Measurements from ENCODE around the gene PRDM16. TPM values are rescaled to one million over a fixed set of nuclear protein-coding genes. Genes with fewer than 3 reads are reported as not detected.

The PRDM16 gene
- total and polyA plus RNA-seq, 2 donors (not counting 1 experiment from before 2014, with no cell fraction given), result 0.03 to 0.12 TPM

DNA sequence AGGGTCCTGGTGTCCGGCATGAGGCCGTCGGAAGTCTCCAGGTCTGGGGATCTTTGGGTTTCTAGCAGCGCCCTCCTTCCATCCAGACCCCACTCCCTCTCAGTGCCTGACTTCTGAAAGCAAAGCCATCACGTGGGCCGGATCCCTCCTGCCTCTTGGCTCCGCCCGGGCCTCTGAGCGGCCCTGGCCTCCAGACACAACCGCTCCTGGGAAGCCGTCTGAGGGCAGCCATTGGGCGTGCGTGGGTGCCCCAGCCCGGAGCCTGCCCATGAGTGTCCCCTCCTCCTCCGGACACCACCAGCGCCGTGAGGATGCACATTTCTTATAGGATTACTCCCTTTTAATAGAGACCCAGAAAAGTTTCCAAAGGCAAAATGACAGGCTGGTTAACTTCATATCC is 248.5 kb downstream of the PRDM16 start:
- DNase-seq, result no peak
- no peaks in the 10 kb centered on the region for H3K36me3 ChIP-seq (replicated peaks in 1 of 2; ENCODE audit: control extremely low read depth in 1 of 2, control insufficient read depth in 1 of 2, extremely low read depth in 1 of 2, insufficient read depth in 2 of 2, low read length in 1 of 2)
- WGBS (ENCODE audit: insufficient coverage), result 94% methylated on average over 17 of the region's 17 CpGs
- POLR2A ChIA-PET, result no interaction called here
- no peak overlapping the region for H3K4me2 ChIP-seq (replicated peaks; ENCODE audit: low read depth, low read length, poor library complexity, severe bottlenecking)
- no peaks in the 10 kb centered on the region for H4K20me1 ChIP-seq (ENCODE audit: control insufficient read depth, insufficient read depth, low read length, poor library complexity, severe bottlenecking)
- peaks cover 8% of the 10 kb centered on the region for H3K27me3 Mint-ChIP-seq
- no peak overlapping the region for H3K27ac ChIP-seq (ENCODE audit: low read length in 2 of 2)
- no peak overlapping the region for H3K4me3 ChIP-seq (ENCODE audit: control extremely low read depth in 1 of 5, extremely low read depth in 1 of 5, insufficient read depth in 1 of 5, low read depth in 2 of 5, low read length in 4 of 5)
- H3K9me3 Mint-ChIP-seq (ENCODE audit: insufficient read depth), result peaks cover 6% of the 10 kb centered on the region
- H3K4me1 ChIP-seq (ENCODE audit: control insufficient read depth in 2 of 2, insufficient read depth in 2 of 2, low read length in 2 of 2), result no peaks in the 10 kb centered on the region
- TF ChIP-seq EZH2 (IDR thresholded peaks at IDR 0.05; ENCODE audit: borderline replicate concordance, insufficient read depth, low read depth, low read length, poor library complexity, severe bottlenecking), result no peak
- TF ChIP-seq, protein P1, sequence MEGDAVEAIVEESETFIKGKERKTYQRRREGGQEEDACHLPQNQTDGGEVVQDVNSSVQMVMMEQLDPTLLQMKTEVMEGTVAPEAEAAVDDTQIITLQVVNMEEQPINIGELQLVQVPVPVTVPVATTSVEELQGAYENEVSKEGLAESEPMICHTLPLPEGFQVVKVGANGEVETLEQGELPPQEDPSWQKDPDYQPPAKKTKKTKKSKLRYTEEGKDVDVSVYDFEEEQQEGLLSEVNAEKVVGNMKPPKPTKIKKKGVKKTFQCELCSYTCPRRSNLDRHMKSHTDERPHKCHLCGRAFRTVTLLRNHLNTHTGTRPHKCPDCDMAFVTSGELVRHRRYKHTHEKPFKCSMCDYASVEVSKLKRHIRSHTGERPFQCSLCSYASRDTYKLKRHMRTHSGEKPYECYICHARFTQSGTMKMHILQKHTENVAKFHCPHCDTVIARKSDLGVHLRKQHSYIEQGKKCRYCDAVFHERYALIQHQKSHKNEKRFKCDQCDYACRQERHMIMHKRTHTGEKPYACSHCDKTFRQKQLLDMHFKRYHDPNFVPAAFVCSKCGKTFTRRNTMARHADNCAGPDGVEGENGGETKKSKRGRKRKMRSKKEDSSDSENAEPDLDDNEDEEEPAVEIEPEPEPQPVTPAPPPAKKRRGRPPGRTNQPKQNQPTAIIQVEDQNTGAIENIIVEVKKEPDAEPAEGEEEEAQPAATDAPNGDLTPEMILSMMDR (IDR thresholded peaks at IDR 0.05), result no peak
- no peak overlapping the region for H3K4me3 Mint-ChIP-seq
- H3K27ac Mint-ChIP-seq, result no peak overlapping the region
- no peak overlapping the region for H3K9ac ChIP-seq (ENCODE audit: low read length)
- peaks cover 0 to 26% (median 10%) of the 10 kb centered on the region in 3 donors for H3K9me3 ChIP-seq (ENCODE audit: control extremely low read depth in 1 of 3, control insufficient read depth in 2 of 3, insufficient read depth in 1 of 3, low read length in 2 of 3)
- CTCF ChIA-PET, result no interaction called here
- intact Hi-C loops (cut with micrococcal nuclease), result no loop called here
- H3K27me3 ChIP-seq (replicated peaks in 1 of 4; ENCODE audit: control extremely low read depth in 1 of 4, control insufficient read depth in 3 of 4, insufficient read depth in 4 of 4, low read length in 3 of 4), result peaks cover 0 to 3% (median 0%) of the 10 kb centered on the region in 4 experiments
- no peak for ATAC-seq (ENCODE audit: low read depth)
- no peak overlapping the region for H2AFZ ChIP-seq (ENCODE audit: insufficient read depth, low read depth, low read length, poor library complexity, severe bottlenecking)
- peaks cover 6% of the 10 kb centered on the region for H3K4me1 Mint-ChIP-seq
- no peaks in the 10 kb centered on the region for H3K79me2 ChIP-seq (ENCODE audit: control insufficient read depth, insufficient read depth, low read length)

DNA sequence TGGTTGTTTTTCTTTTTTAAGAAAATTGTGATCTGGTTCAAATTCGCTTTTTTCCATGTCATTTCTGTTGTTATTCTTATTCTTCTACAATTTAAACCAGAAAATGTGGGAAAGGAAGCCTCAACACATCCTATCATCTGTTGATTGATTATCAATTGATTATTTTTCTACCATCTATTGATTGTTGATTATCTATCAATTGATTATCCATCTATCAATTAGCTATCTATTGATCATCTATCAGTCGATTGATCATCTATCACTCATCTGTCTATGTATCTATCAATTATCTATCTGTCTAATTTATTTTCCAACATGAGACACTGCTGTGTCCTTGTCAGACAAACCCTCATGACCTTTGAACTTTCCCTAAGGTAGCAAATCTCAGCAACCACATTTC is 249.3 kb downstream of the PRDM16 start:
- no peaks in the 10 kb centered on the region for H3K4me1 ChIP-seq (ENCODE audit: control insufficient read depth in 2 of 2, insufficient read depth in 2 of 2, low read length in 2 of 2)
- H4K20me1 ChIP-seq (ENCODE audit: control insufficient read depth, insufficient read depth, low read length, poor library complexity, severe bottlenecking), result no peaks in the 10 kb centered on the region
- H3K36me3 ChIP-seq (replicated peaks in 1 of 2; ENCODE audit: control extremely low read depth in 1 of 2, control insufficient read depth in 1 of 2, extremely low read depth in 1 of 2, insufficient read depth in 2 of 2, low read length in 1 of 2), result no peaks in the 10 kb centered on the region
- intact Hi-C loops (cut with micrococcal nuclease), result no loop called here
- WGBS (ENCODE audit: insufficient coverage), result 100% methylated on average over 1 of the region's 2 CpGs
- ChIA-PET CTCF (no interaction called here), POLR2A (no interaction called here)
- Mint-ChIP-seq H3K27ac (no peak overlapping the region), H3K9me3 (ENCODE audit: insufficient read depth) (peaks cover 6% of the 10 kb centered on the region), H3K4me1 (peaks cover 6% of the 10 kb centered on the region), H3K4me3 (no peak overlapping the region), H3K27me3 (no peaks in the 10 kb centered on the region)
- DNase-seq, result no peak
- no peaks in the 10 kb centered on the region for H3K79me2 ChIP-seq (ENCODE audit: control insufficient read depth, insufficient read depth, low read length)
- H3K4me3 ChIP-seq (ENCODE audit: control extremely low read depth in 1 of 5, extremely low read depth in 1 of 5, insufficient read depth in 1 of 5, low read depth in 2 of 5, low read length in 4 of 5), result no peak overlapping the region
- H3K27me3 ChIP-seq (replicated peaks in 1 of 4; ENCODE audit: control extremely low read depth in 1 of 4, control insufficient read depth in 3 of 4, insufficient read depth in 4 of 4, low read length in 3 of 4), result peaks cover 0 to 3% (median 0%) of the 10 kb centered on the region in 4 experiments
- no peak overlapping the region for H3K27ac ChIP-seq (ENCODE audit: low read length in 2 of 2)
- H3K9me3 ChIP-seq (ENCODE audit: control extremely low read depth in 1 of 3, control insufficient read depth in 2 of 3, insufficient read depth in 1 of 3, low read length in 2 of 3), result peaks cover 0 to 32% (median 10%) of the 10 kb centered on the region in 3 donors
- no peak overlapping the region for H3K9ac ChIP-seq (ENCODE audit: low read length)
- H3K4me2 ChIP-seq (replicated peaks; ENCODE audit: low read depth, low read length, poor library complexity, severe bottlenecking), result no peak overlapping the region
- no peak overlapping the region for H2AFZ ChIP-seq (ENCODE audit: insufficient read depth, low read depth, low read length, poor library complexity, severe bottlenecking)
- TF ChIP-seq, protein P1 (IDR thresholded peaks at IDR 0.05), result no peak
- TF ChIP-seq EZH2 (IDR thresholded peaks at IDR 0.05; ENCODE audit: borderline replicate concordance, insufficient read depth, low read depth, low read length, poor library complexity, severe bottlenecking), result no peak
- no peak for ATAC-seq (ENCODE audit: low read depth)
